ENCODE measurements around the gene BAZ1B.
"Not testable (repeated sequence)": the region's sequence is repeated elsewhere in the genome, so short reads cannot be mapped to it uniquely, and the experiment has no call there.

BAZ1B gene

DNA sequence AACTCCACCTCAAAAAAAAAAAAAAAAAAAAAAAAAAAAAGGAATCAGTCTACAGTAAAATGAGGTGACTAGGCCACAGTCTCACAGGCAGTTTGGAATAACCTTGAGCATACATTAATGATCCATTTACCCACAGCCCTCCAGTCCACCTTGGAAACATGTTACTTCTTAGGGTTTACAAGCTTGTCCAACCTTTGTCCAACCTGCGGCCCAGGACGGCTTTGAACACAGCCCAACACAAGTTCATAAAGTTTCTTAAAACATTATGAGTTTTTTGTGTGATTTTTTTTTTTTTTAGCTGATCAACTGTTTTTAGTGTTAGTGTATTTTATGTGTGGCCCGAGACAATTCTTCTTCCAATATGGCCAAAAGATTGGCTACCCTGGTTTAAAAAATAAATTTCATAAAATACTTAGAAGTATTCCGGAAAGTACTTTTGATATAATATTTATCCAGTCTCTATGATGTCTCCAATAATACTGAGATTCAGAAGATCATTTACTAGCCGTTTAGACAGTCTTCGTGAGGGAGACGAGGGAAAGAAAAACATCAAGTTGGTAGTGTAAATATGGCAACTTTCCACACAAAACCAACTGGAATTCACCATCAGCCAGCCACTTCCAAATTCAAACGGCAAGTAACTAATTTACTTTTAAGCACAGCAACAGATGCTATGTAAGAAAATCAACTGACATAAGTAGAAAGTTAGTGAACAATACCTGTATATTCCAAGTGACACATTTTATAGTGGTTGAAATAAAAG lies 9.9 kb downstream of the BAZ1B start:
- TF ChIP-seq, protein P1, sequence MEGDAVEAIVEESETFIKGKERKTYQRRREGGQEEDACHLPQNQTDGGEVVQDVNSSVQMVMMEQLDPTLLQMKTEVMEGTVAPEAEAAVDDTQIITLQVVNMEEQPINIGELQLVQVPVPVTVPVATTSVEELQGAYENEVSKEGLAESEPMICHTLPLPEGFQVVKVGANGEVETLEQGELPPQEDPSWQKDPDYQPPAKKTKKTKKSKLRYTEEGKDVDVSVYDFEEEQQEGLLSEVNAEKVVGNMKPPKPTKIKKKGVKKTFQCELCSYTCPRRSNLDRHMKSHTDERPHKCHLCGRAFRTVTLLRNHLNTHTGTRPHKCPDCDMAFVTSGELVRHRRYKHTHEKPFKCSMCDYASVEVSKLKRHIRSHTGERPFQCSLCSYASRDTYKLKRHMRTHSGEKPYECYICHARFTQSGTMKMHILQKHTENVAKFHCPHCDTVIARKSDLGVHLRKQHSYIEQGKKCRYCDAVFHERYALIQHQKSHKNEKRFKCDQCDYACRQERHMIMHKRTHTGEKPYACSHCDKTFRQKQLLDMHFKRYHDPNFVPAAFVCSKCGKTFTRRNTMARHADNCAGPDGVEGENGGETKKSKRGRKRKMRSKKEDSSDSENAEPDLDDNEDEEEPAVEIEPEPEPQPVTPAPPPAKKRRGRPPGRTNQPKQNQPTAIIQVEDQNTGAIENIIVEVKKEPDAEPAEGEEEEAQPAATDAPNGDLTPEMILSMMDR (IDR thresholded peaks at IDR 0.05; ENCODE audit: insufficient read depth, missing control alignments), result no peak
- no peak for FAIRE-seq
- no peak for DNase-seq (ENCODE audit: insufficient read length, low spot score)

DNA sequence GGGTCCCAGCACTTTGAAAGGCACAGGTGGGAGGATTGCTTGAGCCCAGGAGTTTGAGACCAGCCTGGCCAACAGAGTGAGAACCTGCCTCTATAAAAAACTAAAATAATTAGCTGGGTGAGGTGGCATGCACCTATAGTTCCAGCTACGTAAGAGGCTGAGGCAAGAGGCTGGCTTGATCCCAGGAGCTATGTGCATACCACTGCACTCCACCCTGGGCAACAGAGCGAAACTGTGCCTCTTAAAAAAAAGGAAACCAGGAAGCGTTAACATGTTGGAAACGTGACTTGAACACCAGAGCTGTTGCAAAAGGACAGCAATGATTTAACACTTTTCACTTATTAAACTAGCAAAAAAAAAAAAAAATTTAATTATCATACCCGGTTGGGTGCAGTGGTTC lies 12.6 kb downstream of the BAZ1B start:
- DNase-seq (ENCODE audit: insufficient read length, low spot score) (no peak), FAIRE-seq (no peak)
- TF ChIP-seq, protein P1 (IDR thresholded peaks at IDR 0.05; ENCODE audit: insufficient read depth, missing control alignments), result no peak

DNA sequence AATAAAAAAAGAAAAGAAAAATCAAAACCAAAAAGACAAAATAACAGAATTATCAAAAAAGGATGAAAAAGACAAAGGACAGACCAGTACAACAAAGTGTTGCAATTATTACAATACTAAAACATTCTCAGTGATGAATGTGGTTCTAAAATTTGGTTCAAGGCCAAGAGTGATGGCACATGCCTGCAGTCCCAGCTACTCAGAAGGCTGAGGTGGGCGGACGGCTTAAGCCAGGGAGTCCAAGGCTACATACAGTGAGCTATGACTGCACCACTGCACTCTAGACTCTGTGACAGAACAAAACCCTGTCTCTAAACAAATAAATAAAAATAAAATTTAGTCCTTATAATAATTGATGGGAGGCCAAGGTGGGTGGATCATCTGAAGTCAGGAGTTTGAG lies 14.5 kb downstream of the BAZ1B start:
- FAIRE-seq (no peak), DNase-seq (ENCODE audit: insufficient read length, low spot score) (no peak)
- TF ChIP-seq, protein P1 (IDR thresholded peaks at IDR 0.05; ENCODE audit: insufficient read depth, missing control alignments), result no peak

DNA sequence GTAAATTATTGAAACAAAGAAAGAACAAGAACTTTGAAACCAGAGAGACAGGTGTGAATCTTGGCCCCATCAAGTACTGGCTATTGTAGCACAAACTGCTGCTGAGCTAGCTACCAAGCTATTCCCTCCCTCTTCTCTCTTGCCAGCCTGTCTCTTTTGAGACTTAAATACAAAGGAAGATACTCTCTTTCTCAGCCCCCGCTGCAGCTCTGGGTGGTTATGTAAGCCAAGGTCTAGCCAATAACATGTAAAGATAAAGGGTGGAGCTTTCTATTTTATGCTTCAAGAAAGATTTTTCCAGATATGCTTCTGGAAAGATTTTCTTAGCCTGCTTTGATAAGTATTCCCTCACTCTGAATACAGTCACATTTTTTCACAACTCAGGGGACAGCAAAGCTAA lies 17.2 kb downstream of the BAZ1B start:
- DNase-seq (ENCODE audit: insufficient read length, low spot score) (no peak), FAIRE-seq (no peak)
- TF ChIP-seq, protein P1 (IDR thresholded peaks at IDR 0.05; ENCODE audit: insufficient read depth, missing control alignments), result no peak

DNA sequence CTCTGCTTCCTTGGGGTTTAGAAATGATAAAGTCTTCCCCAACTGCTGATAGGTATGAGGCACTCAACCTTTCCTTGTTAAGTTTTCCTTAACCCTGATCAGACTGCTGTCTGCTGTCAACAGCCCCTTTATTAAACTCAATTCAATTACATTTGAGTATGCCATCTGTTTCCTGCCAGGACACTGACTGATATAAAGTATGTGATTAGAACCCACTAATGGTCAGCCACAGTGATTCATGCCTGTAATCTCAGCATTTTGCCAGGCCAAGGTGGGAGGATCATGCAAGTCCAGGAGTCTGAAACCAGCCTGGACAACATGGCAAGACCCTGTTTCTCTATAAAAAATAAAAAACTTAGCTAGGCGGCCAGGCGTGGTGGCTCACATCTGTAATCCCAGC lies 18.1 kb downstream of the BAZ1B start:
- TF ChIP-seq, protein P1 (IDR thresholded peaks at IDR 0.05; ENCODE audit: insufficient read depth, missing control alignments), result no peak
- FAIRE-seq (no peak), DNase-seq (ENCODE audit: insufficient read length, low spot score) (no peak)

DNA sequence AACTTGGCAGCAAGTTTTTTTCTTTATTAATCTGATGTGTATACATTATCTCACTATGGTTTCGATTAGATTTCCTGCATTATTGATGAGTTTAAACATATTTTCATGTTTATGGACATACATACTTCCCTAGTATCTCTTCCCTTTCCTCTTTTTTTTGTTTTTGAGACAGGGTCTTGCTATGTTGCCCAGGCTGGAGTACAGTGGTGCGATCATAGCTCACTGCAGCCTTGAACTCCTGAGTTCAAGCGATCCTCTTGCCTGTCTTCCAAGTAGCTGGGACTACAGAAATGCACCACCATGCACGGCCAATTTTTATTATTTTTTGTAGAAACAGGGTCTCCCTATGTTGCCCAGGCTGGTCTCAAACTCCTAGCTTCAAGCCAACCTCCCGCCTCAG lies 18.9 kb downstream of the BAZ1B start:
- FAIRE-seq (no peak), DNase-seq (ENCODE audit: insufficient read length, low spot score) (no peak)
- TF ChIP-seq, protein P1 (IDR thresholded peaks at IDR 0.05; ENCODE audit: insufficient read depth, missing control alignments), result no peak

DNA sequence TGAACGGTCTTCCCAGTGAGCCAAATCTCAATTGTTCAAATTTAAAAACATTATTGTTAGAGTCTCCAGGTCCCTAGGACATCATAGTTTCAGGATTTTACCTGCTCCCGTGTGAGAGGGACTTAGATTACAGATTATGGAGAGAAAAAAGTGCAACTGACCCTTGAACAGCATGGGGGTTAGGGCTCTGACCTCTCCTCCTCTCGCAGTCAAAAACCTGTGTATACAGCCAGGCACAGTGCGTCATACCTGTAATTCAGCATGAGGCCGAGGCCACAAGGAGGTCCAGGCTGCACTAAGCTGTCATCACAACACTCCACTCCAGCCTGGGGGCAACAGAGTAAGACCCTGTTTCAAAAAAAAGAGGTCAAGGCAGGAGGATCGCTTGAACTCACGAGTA lies 25.5 kb downstream of the BAZ1B start:
- FAIRE-seq (no peak), DNase-seq (ENCODE audit: insufficient read length, low spot score) (no peak)
- TF ChIP-seq, protein P1 (IDR thresholded peaks at IDR 0.05; ENCODE audit: insufficient read depth, missing control alignments), result no peak

DNA sequence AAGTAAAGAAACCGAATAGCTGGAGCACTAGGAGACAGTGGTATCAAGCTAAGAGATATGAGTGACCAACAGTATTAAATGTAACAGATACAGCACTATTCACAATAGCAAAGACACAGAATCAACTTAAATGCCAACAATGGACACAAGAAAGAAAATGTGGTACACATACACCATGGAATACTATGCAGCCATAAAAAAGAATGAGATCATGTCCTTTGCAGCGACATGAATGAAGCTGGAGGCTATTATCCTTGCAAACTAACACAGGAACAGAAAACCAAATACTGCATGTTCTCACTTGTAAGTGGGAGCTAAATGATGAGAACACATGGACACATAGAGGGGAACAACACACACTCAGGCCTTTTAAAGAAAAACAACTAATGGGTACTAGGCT lies 26.6 kb downstream of the BAZ1B start:
- FAIRE-seq; DNase-seq (ENCODE audit: insufficient read length, low spot score): not testable (repeated sequence)

Data from D721Med (cell line).